ENCODE results near the gene RFX7.

The RFX7 gene

DNA sequence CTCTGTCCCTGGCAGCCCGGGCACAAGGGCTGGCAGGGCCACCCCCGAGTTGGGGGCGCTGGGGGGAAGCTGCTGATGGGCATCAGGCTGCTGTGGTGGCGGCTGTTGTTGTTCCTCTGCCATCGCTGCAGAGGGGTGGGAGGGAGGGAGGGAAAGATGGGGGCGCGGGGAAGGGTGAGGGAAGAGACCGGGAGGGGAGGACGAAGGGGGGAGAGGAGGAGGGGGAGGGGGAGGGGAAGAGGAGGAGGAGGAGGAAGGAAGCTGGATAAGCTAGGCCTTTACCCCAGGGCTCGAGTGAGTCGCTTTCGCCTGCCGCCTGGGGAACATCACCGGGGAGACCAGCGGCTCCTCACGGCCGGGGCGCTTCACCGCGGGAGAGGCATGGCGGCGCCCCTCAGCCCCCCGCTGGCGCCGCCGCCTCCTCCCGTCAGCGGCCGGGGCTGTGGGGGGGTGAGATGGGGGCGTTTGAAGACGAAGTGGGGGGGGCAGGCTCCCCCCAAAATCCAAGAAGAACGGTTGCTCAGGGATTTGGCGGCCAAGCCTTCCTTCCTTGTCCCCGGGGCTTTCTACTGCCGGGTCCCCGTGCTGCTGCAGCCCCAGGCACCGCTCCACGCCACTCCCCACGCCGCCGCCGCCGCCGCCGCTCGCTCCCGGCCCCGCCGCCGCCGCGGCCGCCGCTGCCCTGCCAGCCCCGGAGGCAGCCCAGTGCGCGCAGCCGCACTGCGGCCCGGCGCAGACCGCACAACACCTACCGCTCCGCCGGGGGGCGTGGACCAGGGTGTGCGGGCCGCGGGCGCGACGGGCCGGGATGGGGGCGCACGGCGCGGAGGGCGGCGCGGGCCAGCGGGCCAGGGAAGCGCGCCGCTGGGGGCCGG is at the start of gene RFX7 (continued):
- TF ChIP-seq GLI4 (tag by site-specific recombination; IDR thresholded peaks at IDR 0.05) (0 out of 2 replicates have a peak, but pooled peaks have one; percentile 20), KLF16 (tag by site-specific recombination; IDR thresholded peaks at IDR 0.05) (0 out of 2 replicates have a peak, but pooled peaks have one; percentile 41), ZNF510 (tag by site-specific recombination; IDR thresholded peaks at IDR 0.05; ENCODE audit: insufficient replicate concordance) (no peak), YY1 (tag by site-specific recombination; IDR thresholded peaks at IDR 0.05) (peak; percentile 64), ZNF658 (tag by site-specific recombination; IDR thresholded peaks at IDR 0.05) (no peak), ZNF473 (tag by site-specific recombination; IDR thresholded peaks at IDR 0.05) (no peak), ZSCAN30 (tag by site-specific recombination; IDR thresholded peaks at IDR 0.05) (0 out of 2 replicates have a peak, but pooled peaks have one; percentile 42), ZBTB1 (tag by site-specific recombination; IDR thresholded peaks at IDR 0.05) (peak; percentile 55; the same call in 1 of the 2 replicates), HOXD13 (CRISPR knock-in tag; IDR thresholded peaks at IDR 0.05; ENCODE audit: borderline replicate concordance) (no peak), GLIS2 (tag by site-specific recombination; IDR thresholded peaks at IDR 0.05) (peak; percentile 23; the same call in 1 of the 2 replicates), ZNF561 (tag by site-specific recombination; IDR thresholded peaks at IDR 0.05; ENCODE audit: borderline replicate concordance) (no peak), ZBTB20 (tag by site-specific recombination; IDR thresholded peaks at IDR 0.05) (no peak; the same call in 1 of the 2 replicates), ZNF48 (tag by site-specific recombination; IDR thresholded peaks at IDR 0.05) (no peak), ZNF423 (tag by site-specific recombination; IDR thresholded peaks at IDR 0.05) (0 out of 2 replicates have a peak, but pooled peaks have one; percentile 23)
- TF ChIP-seq, protein P1, sequence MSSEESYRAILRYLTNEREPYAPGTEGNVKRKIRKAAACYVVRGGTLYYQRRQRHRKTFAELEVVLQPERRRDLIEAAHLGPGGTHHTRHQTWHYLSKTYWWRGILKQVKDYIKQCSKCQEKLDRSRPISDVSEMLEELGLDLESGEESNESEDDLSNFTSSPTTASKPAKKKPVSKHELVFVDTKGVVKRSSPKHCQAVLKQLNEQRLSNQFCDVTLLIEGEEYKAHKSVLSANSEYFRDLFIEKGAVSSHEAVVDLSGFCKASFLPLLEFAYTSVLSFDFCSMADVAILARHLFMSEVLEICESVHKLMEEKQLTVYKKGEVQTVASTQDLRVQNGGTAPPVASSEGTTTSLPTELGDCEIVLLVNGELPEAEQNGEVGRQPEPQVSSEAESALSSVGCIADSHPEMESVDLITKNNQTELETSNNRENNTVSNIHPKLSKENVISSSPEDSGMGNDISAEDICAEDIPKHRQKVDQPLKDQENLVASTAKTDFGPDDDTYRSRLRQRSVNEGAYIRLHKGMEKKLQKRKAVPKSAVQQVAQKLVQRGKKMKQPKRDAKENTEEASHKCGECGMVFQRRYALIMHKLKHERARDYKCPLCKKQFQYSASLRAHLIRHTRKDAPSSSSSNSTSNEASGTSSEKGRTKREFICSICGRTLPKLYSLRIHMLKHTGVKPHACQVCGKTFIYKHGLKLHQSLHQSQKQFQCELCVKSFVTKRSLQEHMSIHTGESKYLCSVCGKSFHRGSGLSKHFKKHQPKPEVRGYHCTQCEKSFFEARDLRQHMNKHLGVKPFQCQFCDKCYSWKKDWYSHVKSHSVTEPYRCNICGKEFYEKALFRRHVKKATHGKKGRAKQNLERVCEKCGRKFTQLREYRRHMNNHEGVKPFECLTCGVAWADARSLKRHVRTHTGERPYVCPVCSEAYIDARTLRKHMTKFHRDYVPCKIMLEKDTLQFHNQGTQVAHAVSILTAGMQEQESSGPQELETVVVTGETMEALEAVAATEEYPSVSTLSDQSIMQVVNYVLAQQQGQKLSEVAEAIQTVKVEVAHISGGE (tag by site-specific recombination; conservative IDR thresholded peaks at IDR 0.05; ENCODE audit: low read depth) = 0 out of 2 replicates have a peak, but pooled peaks have one; percentile 8
- TF ChIP-seq, protein P2, sequence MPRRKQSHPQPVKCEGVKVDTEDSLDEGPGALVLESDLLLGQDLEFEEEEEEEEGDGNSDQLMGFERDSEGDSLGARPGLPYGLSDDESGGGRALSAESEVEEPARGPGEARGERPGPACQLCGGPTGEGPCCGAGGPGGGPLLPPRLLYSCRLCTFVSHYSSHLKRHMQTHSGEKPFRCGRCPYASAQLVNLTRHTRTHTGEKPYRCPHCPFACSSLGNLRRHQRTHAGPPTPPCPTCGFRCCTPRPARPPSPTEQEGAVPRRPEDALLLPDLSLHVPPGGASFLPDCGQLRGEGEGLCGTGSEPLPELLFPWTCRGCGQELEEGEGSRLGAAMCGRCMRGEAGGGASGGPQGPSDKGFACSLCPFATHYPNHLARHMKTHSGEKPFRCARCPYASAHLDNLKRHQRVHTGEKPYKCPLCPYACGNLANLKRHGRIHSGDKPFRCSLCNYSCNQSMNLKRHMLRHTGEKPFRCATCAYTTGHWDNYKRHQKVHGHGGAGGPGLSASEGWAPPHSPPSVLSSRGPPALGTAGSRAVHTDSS (tag by site-specific recombination; IDR thresholded peaks at IDR 0.05) = peak; percentile 73; the same call in 1 of the 2 replicates

DNA sequence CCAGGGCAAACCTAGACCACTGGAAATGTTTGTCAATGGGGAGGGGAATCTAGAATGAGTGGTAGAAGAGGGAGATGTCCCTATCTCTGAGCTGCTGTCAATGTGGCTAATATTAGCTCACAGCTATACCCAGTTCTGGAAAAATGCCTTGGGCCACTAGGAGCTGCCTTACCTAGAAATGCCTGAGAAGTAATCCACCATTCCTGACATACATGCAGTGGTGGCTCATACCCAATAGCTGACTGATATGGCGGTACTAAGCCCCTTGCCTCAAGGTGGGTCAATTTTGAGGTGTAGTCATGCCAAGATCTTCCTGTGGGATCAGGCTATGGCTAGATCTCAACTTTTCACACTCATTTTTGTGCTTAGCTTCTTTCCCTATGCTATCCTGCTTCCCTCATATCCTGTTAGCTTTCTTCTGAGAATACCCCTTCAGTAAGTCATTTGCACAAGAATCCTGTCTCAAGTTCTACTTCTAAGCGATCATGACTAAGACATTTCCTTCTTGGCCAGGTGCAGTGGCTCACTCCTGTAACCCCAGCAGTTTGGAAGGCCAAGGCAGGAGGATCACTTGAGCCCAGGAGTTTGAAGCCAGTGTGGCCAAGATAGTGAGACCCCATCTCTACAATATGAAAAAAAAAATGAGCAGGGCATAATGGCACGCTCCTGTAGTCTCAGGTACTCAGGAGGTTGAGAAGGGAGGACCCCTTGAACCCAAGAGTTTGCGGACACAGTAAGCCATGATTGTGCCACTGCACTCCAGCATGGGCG is 49.1 kb upstream of the RFX7 start:
- Histone ChIP-seq H3K4me3 (ENCODE audit: low read depth, low read length) (no peak overlapping the region), H3K36me3 (ENCODE audit: control insufficient read depth in 2 of 2, insufficient read depth in 1 of 2, low read length in 2 of 2) (no peaks in the 10 kb centered on the region), H3K27ac (ENCODE audit: extremely low read depth, low read depth, low read length) (no peak overlapping the region), H3K4me1 (ENCODE audit: control insufficient read depth, insufficient read depth, low read length) (no peaks in the 10 kb centered on the region), H3K9me3 (ENCODE audit: control insufficient read depth, insufficient read depth, low read depth, low read length) (no peaks in the 10 kb centered on the region)
- TF ChIP-seq SP7 (tag by site-specific recombination; IDR thresholded peaks at IDR 0.05) = no peak
- TF ChIP-seq KLF16 (tag by site-specific recombination; IDR thresholded peaks at IDR 0.05) = no peak
- no peak for TF ChIP-seq ZFP3 (tag by site-specific recombination; IDR thresholded peaks at IDR 0.05; ENCODE audit: low read depth)
- no peak for TF ChIP-seq ZBTB20 (tag by site-specific recombination; IDR thresholded peaks at IDR 0.05)
- no peak for TF ChIP-seq ZNF501 (tag by site-specific recombination; IDR thresholded peaks at IDR 0.05)
- TF ChIP-seq ZSCAN16 (tag by site-specific recombination; IDR thresholded peaks at IDR 0.05) = no peak
- no peak for TF ChIP-seq ZNF404 (tag by site-specific recombination; IDR thresholded peaks at IDR 0.05)
- TF ChIP-seq ZNF398 (tag by site-specific recombination; IDR thresholded peaks at IDR 0.05) = no peak
- no peak for TF ChIP-seq ZNF510 (tag by site-specific recombination; IDR thresholded peaks at IDR 0.05; ENCODE audit: insufficient replicate concordance)
- CTCF ChIA-PET = interaction anchor here (0.6 kb wide), 1 partner anchor 55 kb away, joined by 3 read pairs; no protein-coding TSS in a partner anchor
- POLR2A ChIA-PET = no interaction called here

All from HEK293 (cell line).